Measurements from ENCODE around the gene RSRP1.
"Not testable (repeated sequence)": the region's sequence is repeated elsewhere in the genome, so short reads cannot be mapped to it uniquely, and the experiment has no call there.

RSRP1 gene

DNA sequence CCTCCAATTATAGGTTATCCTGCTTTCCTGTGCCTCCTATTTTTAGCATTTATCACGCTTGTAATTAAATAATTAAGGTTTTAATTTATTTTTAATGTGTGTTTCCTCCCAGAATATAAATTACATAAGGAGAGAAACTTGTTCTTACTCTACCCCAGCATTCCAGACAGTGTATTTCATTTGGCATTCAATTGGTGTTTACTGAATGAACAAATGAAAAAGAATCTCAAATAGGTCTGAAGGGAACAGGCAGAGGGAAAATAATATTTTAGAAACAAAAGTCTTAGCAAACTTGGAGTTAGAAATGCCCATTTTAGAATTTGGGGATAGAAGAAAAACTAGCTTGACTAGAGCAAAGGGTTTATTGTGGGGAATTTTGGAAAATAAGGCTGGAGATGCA lies 9.9 kb upstream of the RSRP1 start:
- in situ Hi-C loops (cut with MboI; ENCODE audit: low sequenced_read_pairs) = no loop called here

DNA sequence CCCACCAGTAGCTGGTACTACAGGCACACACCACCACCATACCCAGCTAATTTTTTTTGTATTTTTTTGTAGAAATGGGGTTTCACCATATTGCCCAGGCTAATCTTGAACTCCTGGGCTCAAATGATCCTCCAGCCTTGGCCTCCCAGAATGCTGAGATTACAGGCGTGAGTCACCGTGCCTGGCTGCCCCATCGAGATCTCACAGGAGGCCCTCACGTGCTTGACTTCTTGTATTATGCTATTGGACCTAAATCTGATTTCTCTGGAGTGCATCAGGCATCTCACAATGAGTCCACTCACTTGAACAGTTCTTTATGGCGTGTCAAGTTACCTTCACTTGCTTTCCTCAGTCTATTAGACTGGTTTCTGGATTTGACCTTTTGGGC lies 9.3 kb upstream of the RSRP1 start:
- in situ Hi-C loops (cut with MboI; ENCODE audit: low sequenced_read_pairs) = no loop called here

DNA sequence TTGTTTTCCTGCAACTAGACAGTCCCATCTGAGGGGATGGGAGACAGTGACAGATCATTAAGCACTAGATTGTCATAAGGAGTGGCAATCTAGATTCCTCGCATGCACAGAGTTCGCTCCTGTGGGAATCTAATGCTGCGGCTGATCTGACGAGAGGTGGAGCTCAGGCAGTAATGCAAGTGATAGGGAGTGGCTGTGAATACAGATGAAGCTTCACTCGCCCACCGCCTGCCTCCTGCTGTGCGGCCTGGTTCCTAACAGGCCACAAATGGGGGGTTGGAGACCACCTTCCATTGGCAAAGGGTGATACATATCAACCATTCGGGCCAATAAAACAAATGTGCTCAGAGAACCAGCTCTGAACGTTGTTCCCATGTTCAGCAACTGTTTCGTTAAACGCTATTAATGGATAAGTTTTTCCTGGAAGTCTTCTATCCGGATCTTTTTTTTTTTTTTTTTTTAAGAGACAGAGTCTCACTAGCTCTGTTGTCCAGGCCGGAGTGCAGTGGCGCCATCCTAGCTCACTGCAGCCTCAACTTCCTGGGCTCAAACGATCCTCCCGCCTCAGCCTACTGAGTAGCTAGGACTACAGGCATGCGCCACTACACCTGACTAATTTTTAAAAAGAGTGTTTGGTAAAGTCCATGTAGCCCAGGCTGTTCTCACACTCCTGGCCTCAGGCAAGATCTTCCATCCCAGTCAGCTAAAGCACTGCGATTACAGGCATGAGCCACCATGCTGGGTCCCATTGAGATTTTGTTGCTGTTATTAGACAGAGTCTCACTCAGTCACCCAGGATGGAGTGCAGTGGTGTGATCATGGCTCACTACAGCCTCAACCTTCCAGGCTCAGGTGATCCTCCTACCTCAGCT lies 8.7 kb upstream of the RSRP1 start:
- in situ Hi-C loops (cut with MboI; ENCODE audit: low sequenced_read_pairs) = no loop called here

DNA sequence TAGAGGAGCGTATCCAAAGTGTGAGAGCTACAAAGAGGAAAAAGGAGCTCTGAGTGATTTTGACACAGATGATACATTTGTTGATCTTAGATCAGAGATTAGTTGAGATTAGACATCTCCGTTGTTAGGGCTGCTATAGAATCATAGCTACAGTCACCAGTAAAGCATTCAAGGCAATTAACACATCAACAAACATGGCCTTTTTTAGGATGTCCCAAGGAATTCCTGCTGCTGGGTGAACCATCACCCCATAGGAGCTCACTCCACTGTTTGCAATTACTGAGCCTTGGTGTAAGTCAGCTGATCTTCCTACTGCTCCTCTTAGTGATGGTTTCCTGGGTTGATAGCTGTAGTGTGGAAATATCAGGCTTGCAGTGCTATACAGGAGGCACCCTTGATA lies 6.7 kb upstream of the RSRP1 start:
- in situ Hi-C loops (cut with MboI; ENCODE audit: low sequenced_read_pairs) = no loop called here

DNA sequence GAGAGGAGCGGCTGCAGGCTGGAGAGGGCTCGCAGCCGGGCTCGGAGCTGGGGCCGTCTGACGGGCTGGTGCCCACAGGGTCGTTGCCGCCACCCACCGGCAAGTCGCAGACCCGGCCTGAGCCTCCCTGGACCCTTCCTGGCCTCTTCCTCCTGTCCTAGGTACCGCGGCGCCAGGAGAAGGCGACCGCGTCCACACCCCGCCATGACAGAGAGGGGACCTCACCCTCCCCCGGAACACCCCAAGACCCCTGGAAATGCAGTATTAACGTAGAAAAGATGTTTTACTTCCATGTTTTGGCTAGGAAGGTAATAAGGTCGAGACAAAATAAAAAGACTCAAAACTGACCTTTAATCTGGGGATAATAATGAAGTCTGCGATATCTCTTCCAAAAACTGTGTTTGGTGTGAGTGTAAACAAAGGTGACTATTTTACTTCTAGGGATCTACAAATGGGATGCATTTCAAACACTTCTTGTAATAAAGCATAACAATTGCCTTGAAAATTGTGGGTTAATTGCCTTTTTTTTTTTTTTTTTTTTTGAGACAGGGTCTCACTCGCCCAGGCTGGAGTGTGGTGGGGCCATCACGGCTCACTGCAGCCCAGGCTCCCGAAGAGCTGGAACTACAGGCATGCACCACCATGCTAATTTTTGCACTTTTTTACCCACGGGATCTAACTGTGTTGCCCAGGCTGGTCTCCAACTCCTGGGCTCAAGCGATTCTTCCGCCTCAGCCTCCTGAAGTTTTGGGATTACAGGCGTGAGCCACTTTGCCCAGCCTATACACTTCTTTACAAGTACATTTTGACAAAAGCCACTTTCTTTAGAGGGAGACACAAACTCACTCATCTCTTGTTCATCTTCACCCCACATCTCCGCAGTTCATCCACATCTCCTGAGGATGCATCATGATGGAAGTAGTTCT lies 838 bp upstream of the RSRP1 start:
- in situ Hi-C loops (cut with MboI; ENCODE audit: low sequenced_read_pairs) = no loop called here

DNA sequence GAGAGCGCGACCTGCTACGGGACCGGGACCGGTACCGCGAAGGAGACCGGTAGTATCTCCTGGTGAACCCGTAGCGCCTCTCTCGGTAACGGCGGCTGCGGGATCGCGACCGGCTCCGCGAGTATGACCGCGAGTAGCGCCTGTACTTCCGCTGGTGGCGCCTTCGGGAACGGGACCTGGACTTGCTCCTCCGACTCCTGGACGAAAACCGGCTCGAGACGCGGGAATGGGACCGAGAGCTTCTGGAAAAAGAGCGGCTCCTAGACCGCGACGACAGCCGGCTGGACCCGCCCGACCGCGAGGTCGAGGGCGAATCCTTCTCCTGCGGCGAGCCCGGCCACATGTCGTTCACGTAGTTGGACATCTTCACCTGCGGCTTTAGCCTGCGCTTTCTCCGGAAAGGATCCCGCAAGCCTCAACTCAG lies 642 bp downstream of the RSRP1 start:
- in situ Hi-C loops (cut with MboI; ENCODE audit: low sequenced_read_pairs) = no loop called here

DNA sequence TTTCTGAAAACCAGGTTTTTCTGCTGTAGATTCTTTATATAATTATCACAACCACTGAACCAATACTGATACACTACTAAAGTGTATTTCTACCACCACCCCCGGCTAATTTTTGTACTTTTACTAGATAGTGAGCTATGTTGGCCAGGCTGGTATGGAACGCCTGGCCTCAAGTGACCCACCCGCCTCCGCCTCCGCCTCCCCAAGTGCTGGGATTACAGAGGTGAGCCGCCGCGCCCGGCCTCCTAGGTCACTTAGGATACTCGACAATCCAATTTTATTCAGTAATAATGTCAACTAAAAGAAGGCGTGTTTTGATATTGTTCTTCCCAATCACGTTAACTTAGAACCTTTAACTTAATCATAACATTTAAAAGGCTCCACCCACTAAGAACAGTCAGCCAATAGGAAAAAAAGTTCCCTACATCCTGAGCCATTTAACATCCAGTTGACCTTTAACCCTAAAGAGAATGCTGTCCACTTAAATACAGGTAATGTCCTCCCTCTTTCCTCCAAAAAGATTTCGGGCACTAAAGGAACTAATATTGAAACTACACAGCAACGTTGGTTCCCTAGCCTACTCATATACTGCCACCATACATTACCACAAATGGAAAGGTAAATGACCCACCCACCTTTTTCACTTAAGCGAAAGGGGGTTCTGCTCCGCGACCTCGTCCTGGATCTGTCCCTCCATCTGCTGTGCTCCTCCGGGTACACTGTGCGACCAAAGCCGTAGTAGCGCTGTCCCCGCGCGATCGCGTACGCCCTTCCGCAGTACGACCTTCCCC lies 1.2 kb downstream of the RSRP1 start:
- in situ Hi-C loops (cut with MboI; ENCODE audit: low sequenced_read_pairs) = no loop called here

DNA sequence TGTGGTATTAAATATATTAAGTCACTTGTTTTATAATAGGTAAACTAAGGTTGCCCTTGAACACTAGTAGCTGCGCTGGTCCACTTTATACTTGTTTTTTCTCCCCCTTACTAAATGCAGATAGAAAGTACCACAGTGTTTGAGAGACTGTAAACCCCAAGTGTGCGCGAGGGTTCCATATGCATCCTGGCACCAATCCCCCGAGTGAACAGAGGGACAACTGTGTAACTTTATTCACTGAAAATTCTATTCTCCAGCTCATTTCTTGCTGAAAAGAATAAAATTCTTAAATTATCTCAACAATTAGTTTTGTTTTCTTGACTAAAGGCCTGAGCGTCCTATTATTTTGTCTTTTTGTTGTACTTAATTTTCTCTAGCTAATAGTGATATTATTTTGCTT lies 1.9 kb downstream of the RSRP1 start:
- in situ Hi-C loops (cut with MboI; ENCODE audit: low sequenced_read_pairs) = no loop called here

DNA sequence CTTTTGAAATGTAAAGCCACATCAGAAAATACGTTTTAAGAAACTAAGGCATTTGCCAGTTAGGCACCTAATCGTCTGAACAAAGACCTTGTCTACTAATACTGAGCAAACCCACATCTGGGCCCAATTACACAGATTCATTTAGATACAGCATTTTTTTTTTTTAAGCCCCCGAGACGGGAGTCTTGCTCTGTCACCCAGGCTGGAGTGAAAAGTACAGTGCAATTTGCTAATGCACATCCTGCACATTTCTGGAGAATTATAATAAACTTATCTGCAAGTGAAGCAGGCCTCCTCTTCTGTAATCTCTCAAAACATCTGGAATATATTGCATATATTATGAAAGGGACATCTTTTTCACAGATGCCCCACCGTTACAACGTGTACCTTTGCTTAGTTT lies 3.3 kb downstream of the RSRP1 start:
- in situ Hi-C loops (cut with MboI; ENCODE audit: low sequenced_read_pairs) = no loop called here

DNA sequence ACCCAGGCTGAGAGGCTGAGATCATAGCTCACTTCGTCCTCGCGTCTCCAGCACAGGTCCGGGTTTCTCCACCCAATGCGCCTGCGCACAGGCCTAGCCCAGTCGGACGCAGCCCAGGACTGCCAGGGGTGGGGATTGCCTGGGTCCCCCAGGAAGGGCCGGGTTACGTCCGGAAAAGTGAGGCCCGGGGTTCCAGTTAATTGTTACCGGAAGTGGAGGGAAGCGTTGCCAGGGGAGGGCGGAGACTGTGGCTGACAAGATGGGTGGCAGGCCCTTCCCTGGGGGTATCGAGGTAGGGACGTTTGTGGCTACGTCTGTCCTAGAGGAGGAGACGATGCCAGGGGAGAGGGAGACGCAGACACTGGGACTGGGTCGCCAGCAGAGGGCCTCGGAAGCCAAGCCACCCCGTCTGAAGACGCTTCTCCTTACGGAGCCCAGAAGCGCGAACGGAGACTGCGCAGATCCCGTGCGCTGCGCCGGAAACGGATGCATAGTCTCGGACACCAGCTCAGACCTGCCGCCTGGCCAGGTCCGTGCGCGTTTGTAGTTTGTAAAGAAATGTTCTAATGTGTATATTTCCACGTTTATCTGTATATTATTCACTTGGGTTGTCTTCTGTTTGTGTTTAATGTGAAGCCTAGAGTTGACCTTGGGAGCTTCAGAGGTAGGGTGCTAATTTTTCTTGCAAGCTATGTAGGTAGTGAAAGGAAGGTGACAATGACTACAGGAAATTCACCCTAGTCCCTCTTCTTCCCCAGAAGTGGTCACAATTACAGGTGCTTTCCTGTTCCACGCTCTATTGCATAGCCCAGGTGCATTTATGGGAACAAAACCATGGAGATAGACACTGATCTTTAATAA lies 7.3 kb downstream of the RSRP1 start:
- in situ Hi-C loops (cut with MboI; ENCODE audit: low sequenced_read_pairs) = no loop called here

DNA sequence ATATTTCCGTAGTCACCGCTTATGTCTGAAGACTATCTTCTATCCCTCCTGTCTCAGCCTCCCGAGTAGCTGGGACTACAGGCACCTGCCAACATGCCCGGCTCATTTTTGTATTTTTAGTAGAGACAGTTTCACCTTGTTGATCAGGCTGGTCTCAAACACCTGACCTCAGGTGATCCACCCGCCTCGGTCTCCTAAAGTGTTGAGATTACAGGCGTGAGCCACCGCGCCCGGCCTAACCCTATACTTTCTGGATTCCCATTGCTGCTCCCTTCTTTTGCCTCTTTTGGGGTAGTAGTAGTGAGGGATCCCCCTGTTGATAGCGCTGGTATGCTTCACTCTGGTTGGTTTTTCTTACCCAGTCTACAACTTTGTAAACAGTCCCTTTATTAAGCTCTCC lies 9.2 kb downstream of the RSRP1 start:
- in situ Hi-C loops (cut with MboI; ENCODE audit: low sequenced_read_pairs) = no loop called here

DNA sequence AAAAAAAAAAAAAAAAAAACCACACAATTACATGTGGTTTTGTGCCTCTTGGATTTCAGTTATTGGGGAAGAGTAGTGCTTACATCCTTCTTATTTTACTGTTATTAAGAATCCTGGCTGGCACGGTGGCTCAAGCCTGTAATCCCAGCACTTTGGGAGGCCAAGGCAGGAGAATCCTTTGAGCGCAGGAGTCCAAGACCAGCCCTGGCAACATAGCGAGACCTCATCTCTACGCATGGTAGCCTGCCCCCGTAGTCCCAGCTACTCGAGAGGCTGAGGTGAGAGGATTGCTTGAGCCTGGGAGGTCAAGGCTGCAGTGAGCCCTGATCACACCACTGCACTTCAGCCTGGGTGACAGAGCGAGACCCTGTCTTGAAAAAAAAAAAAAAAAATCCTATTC lies 11.0 kb downstream of the RSRP1 start:
- in situ Hi-C loops (cut with MboI; ENCODE audit: low sequenced_read_pairs) = not testable (repeated sequence)

DNA sequence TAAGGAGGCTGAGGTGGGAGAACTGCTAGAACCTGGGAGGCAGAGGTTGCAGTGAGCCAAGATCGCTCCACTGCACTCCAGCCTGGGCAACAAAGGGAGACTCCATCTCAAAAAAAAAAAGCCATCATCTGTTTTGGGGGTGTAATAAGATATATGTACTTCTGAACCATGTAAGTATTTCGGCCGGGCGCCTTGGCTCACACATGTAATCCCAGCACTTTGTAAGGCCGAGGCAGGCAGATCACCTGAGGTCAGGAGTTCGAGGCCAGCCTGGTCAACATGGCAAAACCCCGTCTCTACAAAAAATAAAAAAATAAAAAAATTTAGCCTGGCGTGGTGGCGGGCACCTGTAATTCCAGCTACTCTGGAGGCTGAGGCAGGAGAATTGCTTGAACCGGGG lies 11.8 kb downstream of the RSRP1 start:
- in situ Hi-C loops (cut with MboI; ENCODE audit: low sequenced_read_pairs) = not testable (repeated sequence)

DNA sequence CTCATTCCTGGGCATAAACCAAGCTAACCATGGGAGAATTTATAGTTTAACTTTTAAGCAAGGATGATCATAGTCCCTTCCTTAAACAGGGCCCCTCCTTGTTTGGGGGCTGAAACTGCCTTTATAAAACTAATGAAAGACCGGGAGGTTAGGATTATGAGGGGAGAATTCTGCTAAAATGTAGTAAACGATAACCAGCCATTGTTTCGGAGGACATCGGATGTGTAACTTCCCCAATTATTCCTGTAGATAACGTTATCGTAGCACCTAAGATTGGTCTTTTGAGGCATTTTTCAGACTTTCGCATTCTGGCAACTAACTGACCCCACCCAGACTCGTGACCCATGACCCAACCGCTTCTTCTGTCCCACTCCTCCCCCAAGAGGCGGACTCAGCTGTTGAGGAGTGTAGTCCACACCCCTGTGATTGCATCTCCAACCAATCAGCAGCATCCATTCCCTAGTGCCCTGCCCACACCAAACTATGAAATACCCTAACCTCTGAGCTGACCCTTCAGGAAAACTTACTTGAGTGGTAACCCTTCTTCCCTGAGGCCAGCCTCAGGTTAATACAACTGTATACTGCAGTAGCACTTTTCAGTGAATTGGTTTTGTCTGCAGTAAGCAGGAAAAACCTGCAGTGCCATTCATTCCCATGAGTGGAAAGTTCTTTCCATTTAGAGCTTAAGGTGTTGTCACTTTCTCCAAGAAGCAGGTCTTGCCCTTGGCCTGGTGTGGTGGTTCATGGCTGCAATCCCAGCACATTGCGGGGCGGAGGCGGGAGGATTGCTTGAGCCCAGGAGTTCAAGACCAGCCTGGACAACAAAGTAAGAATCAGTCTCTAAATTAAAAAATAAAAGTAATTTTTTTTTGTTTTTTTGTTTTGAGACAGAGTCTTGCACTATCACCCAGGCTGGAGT lies 14.1 kb downstream of the RSRP1 start:
- in situ Hi-C loops (cut with MboI; ENCODE audit: low sequenced_read_pairs) = no loop called here

DNA sequence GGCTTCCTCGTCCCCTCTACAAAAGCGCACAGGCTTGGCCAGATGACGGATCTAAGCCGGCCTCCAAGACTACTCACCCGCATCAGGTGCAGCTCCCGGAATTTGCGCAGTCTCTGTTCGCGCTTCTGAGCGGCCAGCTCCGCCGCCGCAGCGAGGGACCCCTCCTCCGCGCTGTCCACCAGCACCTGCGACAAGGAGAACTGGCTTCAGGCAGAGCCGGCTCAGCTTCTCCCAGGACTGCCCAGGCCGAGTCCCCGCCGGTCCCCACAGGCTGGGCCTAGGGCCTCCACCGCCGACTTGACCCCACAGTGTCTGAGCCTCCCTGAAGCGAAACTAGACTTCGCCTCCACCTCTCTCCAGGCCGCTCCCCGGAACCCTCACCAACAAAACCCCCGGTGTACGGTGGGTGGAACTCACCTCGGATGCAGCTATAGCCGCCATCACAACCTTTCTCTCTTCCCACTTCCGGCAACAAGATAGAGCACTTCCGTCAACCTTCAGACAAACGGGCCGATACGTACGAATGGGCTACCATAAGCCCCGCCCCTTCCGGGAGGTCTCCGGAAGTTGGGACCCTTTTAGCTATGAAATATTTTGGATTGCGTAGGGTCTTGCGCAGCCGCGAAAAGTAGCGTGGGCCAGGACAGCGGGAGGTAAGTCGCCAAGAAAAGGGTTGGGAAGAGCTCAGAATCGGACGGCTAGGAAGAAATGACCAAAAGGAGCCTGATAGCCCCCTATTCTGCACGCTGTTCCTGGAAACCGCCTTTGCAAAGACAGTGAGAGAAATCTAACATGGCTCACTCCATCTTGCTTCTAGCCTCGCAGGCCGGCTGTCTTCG lies 15.0 kb downstream of the RSRP1 start, which contains the start of gene SYF2:
SYF2 (minus strand) TSS at position 476 of the 839 bp plus-strand sequence; CDS start at position 441, 35 bp downstream.
- in situ Hi-C loops (cut with MboI; ENCODE audit: low sequenced_read_pairs) = no loop called here

DNA sequence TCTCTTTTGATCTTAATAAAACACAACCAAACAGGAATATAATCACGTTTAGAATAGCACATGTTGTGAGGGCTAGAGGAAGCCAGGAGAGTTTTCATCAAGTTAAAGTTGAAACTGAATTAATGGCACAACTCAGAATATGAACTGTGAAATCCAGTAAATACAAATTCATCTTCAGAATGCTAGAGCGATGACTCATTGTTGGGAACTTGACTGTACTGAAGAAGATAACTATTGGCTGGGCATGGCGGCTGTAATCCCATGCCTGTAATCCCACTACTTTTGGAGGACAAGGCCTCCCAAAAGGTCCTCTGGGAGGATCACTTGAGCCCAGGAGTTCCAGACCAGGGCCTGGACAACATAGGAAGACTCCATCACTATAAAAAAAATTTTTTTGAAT lies 23.8 kb downstream of the RSRP1 start:
- in situ Hi-C loops (cut with MboI; ENCODE audit: low sequenced_read_pairs) = no loop called here

DNA sequence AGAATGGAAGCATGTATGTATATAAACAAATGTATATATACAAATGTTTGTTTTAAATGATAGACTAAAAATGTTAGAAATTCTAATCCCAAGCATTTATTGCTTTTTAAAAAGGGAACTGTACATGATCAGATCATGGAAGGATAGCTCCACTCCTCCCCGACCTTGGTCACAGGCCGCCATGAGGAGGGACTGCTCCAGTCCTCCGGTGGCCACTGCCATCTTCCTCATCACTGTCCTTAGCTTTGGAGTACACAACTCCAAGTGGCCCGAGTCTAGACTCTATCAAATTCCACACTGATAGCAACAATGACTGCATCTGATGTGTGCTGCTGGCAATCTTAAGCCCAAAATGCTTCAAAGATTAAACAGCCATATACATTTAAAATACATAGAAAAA lies 24.6 kb downstream of the RSRP1 start:
- in situ Hi-C loops (cut with MboI; ENCODE audit: low sequenced_read_pairs) = no loop called here

DNA sequence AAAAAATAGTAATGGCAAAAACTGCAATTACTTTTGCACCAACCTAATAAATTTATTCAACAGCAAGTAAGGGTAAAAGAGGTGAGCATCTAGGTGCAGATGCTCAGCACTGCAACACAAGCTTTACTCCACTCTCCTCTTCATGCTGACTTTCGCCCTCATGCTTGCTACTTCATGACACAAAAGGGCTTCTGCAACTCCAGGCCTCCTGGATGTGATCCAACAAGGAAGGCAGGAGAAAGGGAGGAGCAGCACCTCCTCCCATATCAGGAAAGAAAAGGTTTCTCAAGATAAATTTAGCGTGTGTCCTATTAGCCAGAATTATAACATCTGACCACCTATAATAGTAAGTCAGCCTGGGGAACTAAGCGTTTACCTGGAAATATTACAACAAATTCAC lies 26.6 kb downstream of the RSRP1 start:
- in situ Hi-C loops (cut with MboI; ENCODE audit: low sequenced_read_pairs) = no loop called here
